GM12875 (cell line): Measurements from ENCODE around the gene PCDHGB6.
"Not testable (repeated sequence)": the region's sequence is repeated elsewhere in the genome, so short reads cannot be mapped to it uniquely, and the experiment has no call there.

ENCODE experiments used
- H3K4me3 ChIP-seq: one replicate; pipeline ENCODE4 v1.5.1; 2011; ENCODE audit warnings: low read depth, low read length, control low read depth
- TF ChIP-seq, protein P1 (sequence below): IDR thresholded peaks from 2 replicates; pipeline ENCODE4 v1.5.1; 2011; ENCODE audit warnings: low read depth, mild to moderate bottlenecking, control low read depth, inconsistent platforms, low read length, moderate library complexity, borderline replicate concordance; ENCODE audit not compliant: insufficient read depth

PCDHGB6 gene

DNA sequence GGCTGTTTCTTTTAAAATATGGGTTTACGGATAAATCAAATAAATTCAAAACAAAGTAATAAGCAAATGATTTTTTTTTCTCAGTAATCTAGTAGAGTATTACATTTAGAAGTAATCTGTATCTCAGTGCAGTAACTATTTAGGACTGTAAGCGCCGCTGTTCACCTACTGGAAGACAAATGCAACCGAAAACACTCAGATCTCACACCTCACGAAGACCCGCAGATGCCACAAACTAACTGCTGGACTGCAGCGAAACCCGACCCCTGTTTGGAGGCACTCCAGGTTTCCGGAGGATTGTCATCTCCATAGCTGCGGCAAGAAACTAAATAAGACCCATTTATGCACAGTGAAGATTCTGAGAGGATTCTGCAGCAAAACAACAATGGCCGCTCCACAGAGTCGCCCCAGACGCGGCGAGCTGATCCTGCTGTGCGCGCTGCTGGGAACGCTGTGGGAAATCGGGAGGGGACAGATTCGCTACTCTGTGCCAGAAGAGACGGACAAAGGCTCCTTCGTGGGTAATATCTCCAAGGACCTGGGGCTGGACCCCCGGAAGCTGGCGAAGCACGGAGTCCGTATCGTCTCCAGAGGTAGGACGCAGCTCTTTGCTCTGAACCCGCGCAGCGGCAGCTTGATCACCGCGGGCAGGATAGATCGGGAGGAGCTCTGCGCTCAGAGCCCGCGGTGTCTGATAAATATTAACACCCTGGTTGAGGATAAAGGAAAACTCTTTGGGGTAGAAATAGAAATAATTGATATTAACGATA lies 15.2 kb upstream of the PCDHGB6 start, which contains the start of gene PCDHGA8:
PCDHGA8 (plus strand) TSS at position 205 of the 770 bp plus-strand sequence; CDS start at position 386, 181 bp downstream.
- no peak within 1 kb of the TSS for H3K4me3 ChIP-seq
- TF ChIP-seq, protein P1, sequence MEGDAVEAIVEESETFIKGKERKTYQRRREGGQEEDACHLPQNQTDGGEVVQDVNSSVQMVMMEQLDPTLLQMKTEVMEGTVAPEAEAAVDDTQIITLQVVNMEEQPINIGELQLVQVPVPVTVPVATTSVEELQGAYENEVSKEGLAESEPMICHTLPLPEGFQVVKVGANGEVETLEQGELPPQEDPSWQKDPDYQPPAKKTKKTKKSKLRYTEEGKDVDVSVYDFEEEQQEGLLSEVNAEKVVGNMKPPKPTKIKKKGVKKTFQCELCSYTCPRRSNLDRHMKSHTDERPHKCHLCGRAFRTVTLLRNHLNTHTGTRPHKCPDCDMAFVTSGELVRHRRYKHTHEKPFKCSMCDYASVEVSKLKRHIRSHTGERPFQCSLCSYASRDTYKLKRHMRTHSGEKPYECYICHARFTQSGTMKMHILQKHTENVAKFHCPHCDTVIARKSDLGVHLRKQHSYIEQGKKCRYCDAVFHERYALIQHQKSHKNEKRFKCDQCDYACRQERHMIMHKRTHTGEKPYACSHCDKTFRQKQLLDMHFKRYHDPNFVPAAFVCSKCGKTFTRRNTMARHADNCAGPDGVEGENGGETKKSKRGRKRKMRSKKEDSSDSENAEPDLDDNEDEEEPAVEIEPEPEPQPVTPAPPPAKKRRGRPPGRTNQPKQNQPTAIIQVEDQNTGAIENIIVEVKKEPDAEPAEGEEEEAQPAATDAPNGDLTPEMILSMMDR = peak; percentile 8; the same call in 1 of the 2 replicates

DNA sequence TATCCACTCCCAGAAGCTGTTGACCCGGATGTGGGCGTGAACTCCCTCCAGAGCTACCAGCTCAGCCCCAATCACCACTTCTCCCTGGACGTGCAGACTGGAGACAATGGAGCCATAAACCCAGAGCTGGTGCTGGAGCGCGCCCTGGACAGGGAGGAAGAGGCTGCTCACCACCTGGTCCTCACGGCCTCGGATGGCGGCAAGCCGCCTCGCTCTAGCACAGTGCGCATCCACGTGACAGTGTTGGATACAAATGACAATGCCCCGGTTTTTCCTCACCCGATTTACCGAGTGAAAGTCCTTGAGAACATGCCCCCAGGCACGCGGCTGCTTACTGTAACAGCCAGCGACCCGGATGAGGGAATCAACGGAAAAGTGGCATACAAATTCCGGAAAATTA lies 14.6 kb upstream of the PCDHGB6 start:
- TF ChIP-seq, protein P1 = no peak
- H3K4me3 ChIP-seq = no peak overlapping the region

DNA sequence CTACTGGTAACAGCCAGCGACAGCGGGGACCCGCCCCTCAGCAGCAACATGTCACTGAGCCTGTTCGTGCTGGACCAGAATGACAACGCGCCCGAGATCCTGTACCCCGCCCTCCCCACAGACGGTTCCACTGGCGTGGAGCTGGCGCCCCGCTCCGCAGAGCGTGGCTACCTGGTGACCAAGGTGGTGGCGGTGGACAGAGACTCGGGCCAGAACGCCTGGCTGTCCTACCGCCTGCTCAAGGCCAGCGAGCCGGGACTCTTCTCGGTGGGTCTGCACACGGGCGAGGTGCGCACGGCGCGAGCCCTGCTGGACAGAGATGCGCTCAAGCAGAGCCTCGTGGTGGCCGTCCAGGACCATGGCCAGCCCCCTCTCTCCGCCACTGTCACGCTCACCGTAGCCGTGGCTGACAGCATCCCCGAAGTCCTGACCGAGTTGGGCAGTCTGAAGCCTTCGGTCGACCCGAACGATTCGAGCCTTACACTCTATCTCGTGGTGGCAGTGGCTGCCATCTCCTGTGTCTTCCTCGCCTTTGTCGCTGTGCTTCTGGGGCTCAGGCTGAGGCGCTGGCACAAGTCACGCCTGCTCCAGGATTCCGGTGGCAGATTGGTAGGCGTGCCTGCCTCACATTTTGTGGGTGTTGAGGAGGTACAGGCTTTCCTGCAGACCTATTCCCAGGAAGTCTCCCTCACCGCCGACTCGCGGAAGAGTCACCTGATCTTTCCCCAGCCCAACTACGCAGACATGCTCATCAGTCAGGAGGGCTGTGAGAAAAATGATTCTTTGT lies 13.2 kb upstream of the PCDHGB6 start:
- H3K4me3 ChIP-seq = not testable (repeated sequence)

DNA sequence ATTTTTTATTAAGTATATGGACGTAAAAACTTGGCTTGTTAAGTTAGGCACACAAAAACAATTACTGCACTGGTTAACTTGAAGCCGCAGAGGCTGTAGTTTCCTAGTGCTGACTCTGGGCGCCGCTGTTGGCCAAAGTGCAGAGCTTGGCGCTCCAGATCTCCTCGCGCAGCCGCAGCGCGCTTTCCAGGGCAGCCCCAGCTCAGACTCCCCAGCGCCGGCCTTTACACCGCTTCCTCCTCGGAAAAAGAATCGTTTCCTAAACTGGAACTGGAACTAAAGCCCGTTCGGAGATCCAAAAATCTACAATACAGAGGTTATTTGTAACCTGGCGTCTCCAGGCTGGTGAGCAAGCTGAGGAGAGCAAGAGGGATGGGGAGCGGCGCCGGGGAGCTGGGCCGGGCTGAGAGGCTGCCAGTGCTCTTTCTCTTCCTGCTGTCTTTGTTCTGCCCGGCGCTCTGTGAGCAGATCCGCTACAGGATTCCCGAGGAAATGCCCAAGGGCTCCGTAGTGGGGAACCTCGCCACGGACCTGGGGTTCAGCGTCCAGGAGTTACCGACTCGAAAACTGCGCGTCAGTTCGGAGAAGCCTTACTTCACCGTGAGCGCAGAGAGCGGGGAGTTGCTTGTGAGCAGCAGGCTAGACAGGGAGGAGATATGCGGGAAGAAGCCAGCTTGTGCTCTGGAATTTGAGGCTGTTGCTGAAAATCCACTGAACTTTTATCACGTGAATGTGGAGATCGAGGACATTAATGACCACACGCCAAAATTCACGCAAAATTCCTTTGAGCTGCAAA lies 9.9 kb upstream of the PCDHGB6 start, which contains the start of gene PCDHGB5:
PCDHGB5 (plus strand) TSS at position 192 of the 796 bp plus-strand sequence; CDS start at position 373, 181 bp downstream.
- peak within 1 kb of the TSS; percentile 41 for H3K4me3 ChIP-seq
- TF ChIP-seq, protein P1 = peak; percentile 65

DNA sequence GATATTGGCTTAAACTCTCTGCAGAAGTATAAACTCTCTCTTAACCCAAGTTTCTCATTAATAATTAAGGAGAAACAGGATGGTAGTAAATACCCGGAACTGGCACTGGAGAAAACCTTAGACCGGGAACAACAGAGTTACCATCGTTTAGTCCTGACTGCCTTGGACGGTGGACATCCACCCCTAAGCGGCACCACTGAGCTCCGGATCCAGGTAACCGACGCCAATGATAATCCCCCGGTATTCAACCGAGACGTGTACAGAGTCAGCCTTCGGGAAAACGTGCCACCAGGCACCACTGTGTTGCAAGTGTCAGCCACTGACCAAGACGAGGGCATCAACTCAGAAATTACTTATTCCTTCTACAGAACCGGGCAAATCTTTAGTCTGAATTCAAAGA lies 9.2 kb upstream of the PCDHGB6 start:
- H3K4me3 ChIP-seq = no peak overlapping the region

DNA sequence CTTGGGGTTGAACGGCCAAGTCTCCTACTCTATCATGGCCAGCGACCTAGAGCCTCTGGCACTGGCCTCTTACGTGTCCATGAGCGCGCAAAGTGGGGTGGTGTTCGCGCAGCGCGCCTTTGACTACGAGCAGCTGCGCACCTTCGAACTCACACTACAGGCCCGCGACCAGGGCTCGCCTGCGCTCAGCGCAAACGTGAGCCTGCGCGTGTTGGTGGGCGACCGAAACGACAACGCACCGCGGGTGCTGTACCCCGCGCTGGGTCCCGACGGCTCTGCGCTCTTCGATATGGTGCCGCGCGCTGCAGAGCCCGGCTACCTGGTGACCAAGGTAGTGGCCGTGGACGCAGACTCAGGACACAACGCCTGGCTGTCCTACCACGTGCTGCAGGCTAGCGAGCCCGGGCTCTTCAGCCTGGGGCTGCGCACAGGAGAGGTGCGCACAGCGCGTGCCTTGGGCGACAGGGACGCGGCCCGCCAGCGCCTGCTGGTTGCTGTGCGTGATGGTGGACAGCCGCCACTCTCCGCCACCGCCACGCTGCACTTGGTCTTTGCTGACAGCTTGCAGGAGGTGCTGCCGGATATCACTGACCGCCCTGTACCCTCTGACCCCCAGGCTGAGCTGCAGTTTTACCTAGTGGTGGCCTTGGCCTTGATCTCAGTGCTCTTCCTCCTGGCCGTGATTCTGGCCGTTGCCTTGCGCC lies 8.1 kb upstream of the PCDHGB6 start:
- H3K4me3 ChIP-seq = no peak overlapping the region
- TF ChIP-seq, protein P1 = no peak

More for the DNA sequence above, 9.2 kb upstream of the PCDHGB6 start:
- TF ChIP-seq, protein P1 = peak; percentile 23; the same call in 1 of the 2 replicates
